HEK293 (cell line): ENCODE data around the gene LIMA1.

Experiments
- CTCF ChIA-PET: fragments of 350-600 bp; formaldehyde crosslinking; extraction: SDS; loops from one replicate; lab custom pipeline; 2021; ENCODE audit warnings: antibody characterized with exemption; lab: Yijun Ruan, JAX
- POLR2A ChIA-PET: fragments of 300-600 bp; formaldehyde crosslinking; extraction: SDS; loops from one replicate; lab custom pipeline; 2020; ENCODE audit warnings: antibody characterized with exemption, inconsistent platforms; lab: Yijun Ruan, JAX
- H3K27ac ChIP-seq: fragments of 200-500 bp; sonication (Bioruptor generic); 2 replicates; pipeline ENCODE4 v1.5.1; 2014; ENCODE audit warnings: low read depth, low read length, control low read depth, inconsistent platforms; ENCODE audit errors: extremely low read depth
- H3K36me3 ChIP-seq, 2 experiments: fragments of 200-500 bp in 1 of 2; sonication (Bioruptor generic) in 1 of 2; 1 replicate in 1 of 2; 2 replicates in 1 of 2; pipeline ENCODE4 v1.5.1; 2014 to 2017; ENCODE audit warnings: inconsistent platforms in 2 of 2, low read length in 2 of 2; ENCODE audit not compliant: control insufficient read depth in 2 of 2, insufficient read depth in 1 of 2
- H3K4me1 ChIP-seq: fragments of 200-500 bp; sonication (Bioruptor generic); 2 replicates; pipeline ENCODE4 v1.5.1; 2014; ENCODE audit warnings: mild to moderate bottlenecking, low read length, inconsistent platforms; ENCODE audit not compliant: control insufficient read depth, insufficient read depth
- H3K4me3 ChIP-seq: 2 replicates; pipeline ENCODE4 v1.5.1; 2011; ENCODE audit warnings: low read depth, mild to moderate bottlenecking, control low read depth, low read length, moderate library complexity
- H3K9me3 ChIP-seq: fragments of 200-500 bp; sonication (Bioruptor generic); 2 replicates; pipeline ENCODE4 v1.5.1; 2014; ENCODE audit warnings: low read depth, low read length, inconsistent platforms; ENCODE audit not compliant: control insufficient read depth, insufficient read depth
- AEBP2 ChIP-seq: fragments of 450-650 bp; formaldehyde crosslinking; IDR thresholded peaks from 2 replicates; pipeline ENCODE4 v1.5.1; 2016; ENCODE audit warnings: missing biosample characterization, missing genetic modification characterization, borderline replicate concordance
- ATF2 ChIP-seq: fragments of 450-650 bp; formaldehyde crosslinking; IDR thresholded peaks from 2 replicates; pipeline ENCODE4 v1.5.1; 2016; ENCODE audit warnings: missing biosample characterization, missing genetic modification characterization, low read depth
- CTCF ChIP-seq: fragments of 450-650 bp; formaldehyde crosslinking; IDR thresholded peaks from 2 replicates; pipeline ENCODE4 v1.5.1; 2016; ENCODE audit warnings: missing biosample characterization, missing genetic modification characterization
- EGR2 ChIP-seq: fragments of 450-650 bp; formaldehyde crosslinking; IDR thresholded peaks from 2 replicates; pipeline ENCODE4 v1.5.1; 2016; ENCODE audit warnings: low read depth, missing biosample characterization, missing genetic modification characterization
- GLI2 ChIP-seq: fragments of 450-650 bp; formaldehyde crosslinking; IDR thresholded peaks from 2 replicates; pipeline ENCODE4; 2017; ENCODE audit warnings: missing biosample characterization, missing genetic modification characterization, low read depth, borderline replicate concordance
- IKZF3 ChIP-seq: fragments of 450-650 bp; IDR thresholded peaks from 2 replicates; pipeline ENCODE4 v1.5.0; 2018; ENCODE audit warnings: missing biosample characterization, mild to moderate bottlenecking, missing genetic modification characterization, moderate library complexity
- KLF1 ChIP-seq: fragments of 450-650 bp; formaldehyde crosslinking; IDR thresholded peaks from 2 replicates; pipeline ENCODE4 v1.5.1; 2016; ENCODE audit warnings: missing biosample characterization, missing genetic modification characterization
- RBAK ChIP-seq: fragments of 450-650 bp; formaldehyde crosslinking; IDR thresholded peaks from 2 replicates; pipeline ENCODE4 v1.5.1; 2016; ENCODE audit warnings: missing biosample characterization, missing genetic modification characterization
- SCRT2 ChIP-seq: fragments of 450-650 bp; formaldehyde crosslinking; IDR thresholded peaks from 2 replicates; pipeline ENCODE4 v1.5.1; 2016; ENCODE audit warnings: missing biosample characterization, missing genetic modification characterization
- ZBTB17 ChIP-seq: fragments of 450-650 bp; formaldehyde crosslinking; IDR thresholded peaks from 2 replicates; pipeline ENCODE4 v1.5.1; 2016; ENCODE audit warnings: missing biosample characterization, missing genetic modification characterization
- ZBTB44 ChIP-seq: fragments of 450-650 bp; IDR thresholded peaks from 2 replicates; pipeline ENCODE4 v1.5.1; 2018; ENCODE audit warnings: missing biosample characterization, mild to moderate bottlenecking, missing genetic modification characterization
- ZFP3 ChIP-seq: fragments of 450-650 bp; formaldehyde crosslinking; IDR thresholded peaks from 2 replicates; pipeline ENCODE4 v1.5.1; 2016; ENCODE audit warnings: low read depth, missing biosample characterization, missing genetic modification characterization
- ZNF335 ChIP-seq: fragments of 450-650 bp; formaldehyde crosslinking; conservative IDR thresholded peaks from 2 replicates; pipeline ENCODE4 v1.5.1; 2016; ENCODE audit warnings: missing biosample characterization, missing genetic modification characterization
- ZNF362 ChIP-seq: fragments of 450-650 bp; formaldehyde crosslinking; IDR thresholded peaks from 2 replicates; pipeline ENCODE4 v1.5.1; 2016; ENCODE audit warnings: missing biosample characterization, missing genetic modification characterization
- ZNF48 ChIP-seq: fragments of 450-650 bp; formaldehyde crosslinking; IDR thresholded peaks from 2 replicates; pipeline ENCODE4 v1.5.1; 2016; ENCODE audit warnings: missing biosample characterization, missing genetic modification characterization
- ZNF514 ChIP-seq: fragments of 450-650 bp; formaldehyde crosslinking; IDR thresholded peaks from 2 replicates; pipeline ENCODE4 v1.5.1; 2016; ENCODE audit warnings: missing biosample characterization, missing genetic modification characterization
- ZNF654 ChIP-seq: fragments of 450-650 bp; formaldehyde crosslinking; IDR thresholded peaks from 2 replicates; pipeline ENCODE4 v1.5.1; 2016; ENCODE audit warnings: low read depth, missing biosample characterization, missing genetic modification characterization
- ZNF660 ChIP-seq: fragments of 450-650 bp; IDR thresholded peaks from 2 replicates; pipeline ENCODE4 v1.5.1; 2018; ENCODE audit warnings: missing biosample characterization, mild to moderate bottlenecking, missing genetic modification characterization
- ZSCAN16 ChIP-seq: fragments of 450-650 bp; formaldehyde crosslinking; IDR thresholded peaks from 2 replicates; pipeline ENCODE4 v1.5.1; 2016; ENCODE audit warnings: missing biosample characterization, missing genetic modification characterization
- ZSCAN18 ChIP-seq: fragments of 450-650 bp; formaldehyde crosslinking; IDR thresholded peaks from 2 replicates; pipeline ENCODE4 v1.5.1; 2016; ENCODE audit warnings: missing biosample characterization, missing genetic modification characterization
- ZSCAN30 ChIP-seq: fragments of 450-650 bp; IDR thresholded peaks from 2 replicates; pipeline ENCODE4 v1.5.1; 2018; ENCODE audit warnings: missing biosample characterization, mild to moderate bottlenecking, missing genetic modification characterization, moderate library complexity

LIMA1 gene

GRCh38 chr12:50174971-50175715 is 108.2 kb downstream of the LIMA1 start:
- CTCF ChIA-PET: interaction anchor here (0.5 to 4.2 kb wide), 33 partner anchors 8 to 396 kb away, joined by 3 to 41 read pairs (median 5); partner anchors contain the start of genes CERS5, COX14, GPD1 and SMARCD1
- POLR2A ChIA-PET: interaction anchor here (1.3 kb wide), 1 partner anchor 8 kb away, joined by 4 read pairs; the partner anchor contains the start of gene CERS5
- TF ChIP-seq EGR2 (no peak), CTCF (tag by site-specific recombination) (peak; percentile 31; the same call in 1 of the 2 replicates), KLF1 (tag by site-specific recombination) (no peak), ATF2 (tag by site-specific recombination) (no peak), ZBTB44 (tag by site-specific recombination) (0 out of 2 replicates have a peak, but pooled peaks have one; percentile 15), ZNF660 (tag by site-specific recombination) (peak; percentile 42; the same call in 1 of the 2 replicates), ZNF362 (peak; percentile 89), IKZF3 (tag by site-specific recombination) (peak; percentile 86), ZBTB17 (0 out of 2 replicates have a peak, but pooled peaks have one; percentile 12), ZFP3 (no peak), RBAK (tag by site-specific recombination) (no peak), ZSCAN16 (tag by site-specific recombination) (no peak), ZNF654 (tag by site-specific recombination) (peak; percentile 90), GLI2 (tag by site-specific recombination) (no peak), ZSCAN30 (peak; percentile 53; the same call in 1 of the 2 replicates), ZNF335 (tag by site-specific recombination) (0 out of 2 replicates have a peak, but pooled peaks have one; percentile 26)
- H3K4me3 ChIP-seq: no peak overlapping the region
- H3K27ac ChIP-seq: no peak overlapping the region
- H3K9me3 ChIP-seq: no peaks in the 10 kb centered on the region
- H3K36me3 ChIP-seq: peaks cover 9 to 21% of the 10 kb centered on the region in 2 experiments
- H3K4me1 ChIP-seq: no peaks in the 10 kb centered on the region

GRCh38 chr12:50167049-50167828 is 116.1 kb downstream of the LIMA1 start, which contains the start of gene CERS5:
Gene CERS5 (minus strand): TSS chr12:50167369. CDS start chr12:50167297, 72 bp downstream.
- ChIA-PET POLR2A (interaction anchor here (0.6 to 2.5 kb wide), 16 partner anchors 9 to 426 kb away, joined by 3 to 55 read pairs (median 4); partner anchors contain the start of genes COX14, NCKAP5L, SMARCD1 and TMBIM6), CTCF (interaction anchor here (0.6 to 4.6 kb wide), 11 partner anchors 8 to 151 kb away, joined by 3 to 32 read pairs (median 3); partner anchors contain the start of genes COX14, GPD1 and SMARCD1)
- no peak for TF ChIP-seq ZNF48 (tag by site-specific recombination)
- no peak for TF ChIP-seq ZSCAN16 (tag by site-specific recombination)
- peak; percentile 94 for TF ChIP-seq SCRT2
- no peak for TF ChIP-seq ZNF514 (tag by site-specific recombination)
- no peak for TF ChIP-seq ZSCAN18 (tag by site-specific recombination)
- no peak for TF ChIP-seq AEBP2 (tag by site-specific recombination)

More at GRCh38 chr12:50167049-50167828, 116.1 kb downstream of the LIMA1 start, which contains the start of gene CERS5:
- Histone ChIP-seq H3K4me3 (peak within 1 kb of the TSS; percentile 96), H3K27ac (peak within 1 kb of the TSS; percentile 84), H3K36me3 (no peaks in the 10 kb centered on the region; a peak in 1 of 3 replicates), H3K4me1 (peaks cover 3% of the 10 kb centered on the region; the same call in 1 of the 2 replicates), H3K9me3 (no peaks in the 10 kb centered on the region)
